ENCODE results near the gene TNS3. TPM values are rescaled to one million over a fixed set of nuclear protein-coding genes. Genes with fewer than 3 reads are reported as not detected.

The TNS3 gene
- total RNA-seq, 1 experiment from 2014 or later: 143 TPM

GRCh38 chr7:47258798-47259197, 323.1 kb downstream of the TNS3 start:
- TF ChIP-seq EZH2 (IDR thresholded peaks at IDR 0.05; ENCODE audit: low read depth): no peak
- TF ChIP-seq, protein P1, sequence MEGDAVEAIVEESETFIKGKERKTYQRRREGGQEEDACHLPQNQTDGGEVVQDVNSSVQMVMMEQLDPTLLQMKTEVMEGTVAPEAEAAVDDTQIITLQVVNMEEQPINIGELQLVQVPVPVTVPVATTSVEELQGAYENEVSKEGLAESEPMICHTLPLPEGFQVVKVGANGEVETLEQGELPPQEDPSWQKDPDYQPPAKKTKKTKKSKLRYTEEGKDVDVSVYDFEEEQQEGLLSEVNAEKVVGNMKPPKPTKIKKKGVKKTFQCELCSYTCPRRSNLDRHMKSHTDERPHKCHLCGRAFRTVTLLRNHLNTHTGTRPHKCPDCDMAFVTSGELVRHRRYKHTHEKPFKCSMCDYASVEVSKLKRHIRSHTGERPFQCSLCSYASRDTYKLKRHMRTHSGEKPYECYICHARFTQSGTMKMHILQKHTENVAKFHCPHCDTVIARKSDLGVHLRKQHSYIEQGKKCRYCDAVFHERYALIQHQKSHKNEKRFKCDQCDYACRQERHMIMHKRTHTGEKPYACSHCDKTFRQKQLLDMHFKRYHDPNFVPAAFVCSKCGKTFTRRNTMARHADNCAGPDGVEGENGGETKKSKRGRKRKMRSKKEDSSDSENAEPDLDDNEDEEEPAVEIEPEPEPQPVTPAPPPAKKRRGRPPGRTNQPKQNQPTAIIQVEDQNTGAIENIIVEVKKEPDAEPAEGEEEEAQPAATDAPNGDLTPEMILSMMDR (conservative IDR thresholded peaks at IDR 0.05): no peak
- no TSS peak for BruUV-seq (replicated peaks)
- Histone ChIP-seq H3K27me3 (ENCODE audit: insufficient read depth, low read depth) (no peaks in the 10 kb centered on the region), H3K9me2 (ENCODE audit: insufficient read depth) (no peaks in the 10 kb centered on the region), H3F3A (ENCODE audit: insufficient read depth, low read depth) (peaks cover 4% of the 10 kb centered on the region; the same call in 1 of the 2 replicates), H3K36me3 (ENCODE audit: low read depth) (no peaks in the 10 kb centered on the region), H4K20me1 (ENCODE audit: insufficient read depth) (no peaks in the 10 kb centered on the region), H3K9me3 (ENCODE audit: insufficient read depth, low read depth) (no peaks in the 10 kb centered on the region), H3K4me3 (no peak overlapping the region), H3K27ac (no peak overlapping the region), H3K4me1 (replicated peaks; ENCODE audit: insufficient read depth) (peaks cover 12% of the 10 kb centered on the region), H3K4me2 (no peak overlapping the region), H2AFZ (no peak overlapping the region), H3K79me2 (ENCODE audit: low read depth) (no peaks in the 10 kb centered on the region)
- POLR2A ChIA-PET (ENCODE audit: unreplicated experiment): no interaction called here
- CTCF ChIA-PET: no interaction called here
- DNase-seq: no peak
- intact Hi-C loops (cut with micrococcal nuclease; ENCODE audit: unreplicated experiment): no loop called here

- Histone ChIP-seq H3K79me2 (ENCODE audit: low read depth) (no peaks in the 10 kb centered on the region), H3F3A (ENCODE audit: insufficient read depth, low read depth) (peaks cover 11% of the 10 kb centered on the region; the same call in 1 of the 2 replicates), H3K4me2 (no peak overlapping the region), H3K27ac (no peak overlapping the region), H4K20me1 (ENCODE audit: insufficient read depth) (no peaks in the 10 kb centered on the region), H3K4me1 (replicated peaks; ENCODE audit: insufficient read depth) (peaks cover 19% of the 10 kb centered on the region), H3K4me3 (no peak overlapping the region), H3K9me3 (ENCODE audit: insufficient read depth, low read depth) (no peaks in the 10 kb centered on the region), H3K27me3 (ENCODE audit: insufficient read depth, low read depth) (no peaks in the 10 kb centered on the region), H3K36me3 (ENCODE audit: low read depth) (no peaks in the 10 kb centered on the region), H3K9me2 (ENCODE audit: insufficient read depth) (no peaks in the 10 kb centered on the region), H2AFZ (no peak overlapping the region)
- TF ChIP-seq EZH2 (IDR thresholded peaks at IDR 0.05; ENCODE audit: low read depth): no peak
- TF ChIP-seq, protein P1 (conservative IDR thresholded peaks at IDR 0.05): no peak
- BruUV-seq (replicated peaks): no TSS peak
- ChIA-PET POLR2A (ENCODE audit: unreplicated experiment) (interaction anchor here (0.5 kb wide), 1 partner anchor 1488 kb away, joined by 3 read pairs; no protein-coding TSS in a partner anchor), CTCF (no interaction called here)
- DNase-seq: no peak
- intact Hi-C loops (cut with micrococcal nuclease; ENCODE audit: unreplicated experiment): no loop called here
These were observed 325.9 kb downstream of the TNS3 start for GRCh38 chr7:47256016-47256415.

- intact Hi-C loops (cut with micrococcal nuclease; ENCODE audit: unreplicated experiment): no loop called here
- ChIA-PET POLR2A (ENCODE audit: unreplicated experiment) (no interaction called here), CTCF (no interaction called here)
- no peak for DNase-seq
- no peaks in the 10 kb centered on the region for H4K20me1 ChIP-seq (ENCODE audit: insufficient read depth)
- no peaks in the 10 kb centered on the region for H3K9me3 ChIP-seq (ENCODE audit: insufficient read depth, low read depth)
- H3K79me2 ChIP-seq (ENCODE audit: low read depth): no peaks in the 10 kb centered on the region
- no peaks in the 10 kb centered on the region for H3K27me3 ChIP-seq (ENCODE audit: insufficient read depth, low read depth)
- no TSS peak for BruUV-seq (replicated peaks)
- TF ChIP-seq EZH2 (IDR thresholded peaks at IDR 0.05; ENCODE audit: low read depth): no peak
- TF ChIP-seq, protein P1 (conservative IDR thresholded peaks at IDR 0.05): no peak
- peak overlapping the region; percentile 3; the same call in 1 of the 2 replicates for H3K4me2 ChIP-seq
- no peak overlapping the region for H2AFZ ChIP-seq
- H3K4me3 ChIP-seq: no peak overlapping the region
- H3K27ac ChIP-seq: no peak overlapping the region
- H3F3A ChIP-seq (ENCODE audit: insufficient read depth, low read depth): peaks cover 11% of the 10 kb centered on the region; the same call in 1 of the 2 replicates
- H3K9me2 ChIP-seq (ENCODE audit: insufficient read depth): no peaks in the 10 kb centered on the region
- no peaks in the 10 kb centered on the region for H3K36me3 ChIP-seq (ENCODE audit: low read depth)
- peaks cover 19% of the 10 kb centered on the region for H3K4me1 ChIP-seq (replicated peaks; ENCODE audit: insufficient read depth)
These were observed 326.5 kb downstream of the TNS3 start for GRCh38 chr7:47255441-47255840.
